Measurements from ENCODE around the gene CEP170B. TPM values are rescaled to one million over a fixed set of nuclear protein-coding genes. Genes with fewer than 3 reads are reported as not detected.
A peak's percentile ranks its signal among the peaks of the same experiment; 100 is the strongest.

The CEP170B gene
- total and polyA plus RNA-seq, 2 of the 8 experiments (the other 6 are each of a cell fraction or from before 2014, with no cell fraction given), result 9.1 to 33.8 TPM

GRCh38 chr14:104929268-104930230, 64.5 kb downstream of the CEP170B start:
- Histone ChIP-seq H3K27ac (ENCODE audit: low read depth, low read length) (no peak overlapping the region), H4K91ac (replicated peaks; ENCODE audit: insufficient read length, low read length) (no peak overlapping the region), H2BK15ac (ENCODE audit: low read length) (no peak overlapping the region), H3K9me3 (ENCODE audit: insufficient read depth in 2 of 2, low read depth in 1 of 2, low read length in 1 of 2) (no peaks in the 10 kb centered on the region), H3K9ac (replicated peaks in 1 of 4; ENCODE audit: extremely low read depth in 1 of 4, low read depth in 3 of 4, low read length in 3 of 4) (no peak overlapping the region), H2BK12ac (ENCODE audit: low read depth, low read length) (0 out of 2 replicates have a peak overlapping the region, but pooled peaks have one; percentile 3), H3K4me1 (replicated peaks in 1 of 4; ENCODE audit: control insufficient read depth in 3 of 4, insufficient read depth in 4 of 4, low read length in 3 of 4) (peaks cover 0 to 16% (median 8%) of the 10 kb centered on the region in 4 experiments; a peak in 5 of 7 replicates), H3K36me3 (ENCODE audit: control insufficient read depth in 2 of 4, insufficient read depth in 4 of 4, low read length in 3 of 4) (peaks cover 0 to 4% (median 0%) of the 10 kb centered on the region in 4 experiments; a peak in 1 of 8 replicates), H3K27me3 (replicated peaks in 1 of 4; ENCODE audit: control insufficient read depth in 3 of 4, extremely low read depth in 1 of 4, insufficient read depth in 3 of 4, low read length in 3 of 4) (peaks cover 24 to 45% (median 39%) of the 10 kb centered on the region in 4 experiments), H3K56ac (replicated peaks; ENCODE audit: insufficient read length, low read depth, low read length) (no peak overlapping the region), H3K23me2 (ENCODE audit: low read depth, low read length) (peaks cover 12% of the 10 kb centered on the region; the same call in 1 of the 2 replicates), H2AK5ac (ENCODE audit: low read depth, low read length) (no peak overlapping the region), H4K20me1 (replicated peaks in 1 of 2; ENCODE audit: control insufficient read depth in 1 of 2, insufficient read depth in 2 of 2, low read length in 2 of 2) (peaks cover 0 to 2% of the 10 kb centered on the region in 2 experiments), H2BK120ac (replicated peaks; ENCODE audit: low read depth, low read length) (no peak overlapping the region), H2AFZ (ENCODE audit: low read length) (no peak overlapping the region), H3K4ac (replicated peaks; ENCODE audit: insufficient read length, low read depth, low read length) (no peak overlapping the region), H3K4me2 (ENCODE audit: insufficient read depth in 1 of 2, low read depth in 2 of 2, low read length in 2 of 2) (no peak overlapping the region), H3K79me2 (ENCODE audit: control insufficient read depth in 1 of 2, insufficient read depth in 2 of 2, low read length in 2 of 2) (no peaks in the 10 kb centered on the region), H3K23ac (ENCODE audit: insufficient read length) (no peak overlapping the region), H3K14ac (ENCODE audit: insufficient read length) (no peak overlapping the region), H2BK5ac (ENCODE audit: low read depth, low read length) (no peak overlapping the region), H2BK20ac (ENCODE audit: low read length) (no peak overlapping the region), H3K4me3 (ENCODE audit: extremely low read depth in 1 of 4, insufficient read depth in 2 of 4, low read depth in 3 of 4, low read length in 4 of 4) (no peak overlapping the region), H4K8ac (ENCODE audit: extremely low read depth, insufficient read depth, low read length) (no peak overlapping the region), H4K5ac (ENCODE audit: insufficient read length, low read depth, low read length) (no peak overlapping the region), H3K18ac (ENCODE audit: extremely low read depth, low read length) (no peak overlapping the region), H3K79me1 (ENCODE audit: low read depth, low read length) (no peaks in the 10 kb centered on the region)
- ChIA-PET POLR2A (ENCODE audit: partially characterized antibody) (no interaction called here), CTCF (ENCODE audit: partially characterized antibody) (interaction anchor here (0.7 to 2.2 kb wide), 9 partner anchors 10 to 116 kb away, joined by 3 to 8 read pairs (median 4); no protein-coding TSS in a partner anchor)
- WGBS, 2 experiments (ENCODE audit: extremely low coverage in 1 of 2, insufficient coverage in 1 of 2, insufficient read length in 1 of 2, insufficient replicate concordance in 2 of 2, low coverage in 1 of 2, low lambda C conversion rate in 2 of 2, missing lambda C conversion rate in 1 of 2), result 86% methylated on average over 15 of the region's 15 CpGs; no CpG with 5 or more reads in 1 of the 2 experiments
- FAIRE-seq, result no peak
- DNase-seq (ENCODE audit: low read depth in 1 of 2, low spot score in 2 of 2), result no peak
- no peak for TF ChIP-seq CTCF (IDR thresholded peaks at IDR 0.05; ENCODE audit: control extremely low read depth in 1 of 3, insufficient read depth in 1 of 3, low read depth in 1 of 3, low read length in 3 of 3)
- TF ChIP-seq KDM1A (IDR thresholded peaks at IDR 0.05; ENCODE audit: borderline replicate concordance, low read length), result no peak
- TF ChIP-seq TBP (IDR thresholded peaks at IDR 0.05; ENCODE audit: low read depth, low read length), result no peak
- TF ChIP-seq CHD1 (IDR thresholded peaks at IDR 0.05; ENCODE audit: low read depth, low read length), result no peak
- TF ChIP-seq CBX5 (IDR thresholded peaks at IDR 0.05; ENCODE audit: low read depth, low read length), result no peak
- TF ChIP-seq EGR1 (IDR thresholded peaks at IDR 0.05; ENCODE audit: borderline replicate concordance, low read depth, low read length), result no peak
- TF ChIP-seq SIX5 (IDR thresholded peaks at IDR 0.05; ENCODE audit: low read depth, low read length), result no peak
- no peak for TF ChIP-seq RAD21 (IDR thresholded peaks at IDR 0.05 in 1 of 2, conservative IDR thresholded peaks at IDR 0.05 in 1 of 2; ENCODE audit: low read depth in 2 of 2, low read length in 2 of 2)
- no peak for TF ChIP-seq TEAD4 (IDR thresholded peaks at IDR 0.05; ENCODE audit: low read depth, low read length)

Data from H1 (cell line).